Measurements from ENCODE around the gene JPH4.

The JPH4 gene

DNA sequence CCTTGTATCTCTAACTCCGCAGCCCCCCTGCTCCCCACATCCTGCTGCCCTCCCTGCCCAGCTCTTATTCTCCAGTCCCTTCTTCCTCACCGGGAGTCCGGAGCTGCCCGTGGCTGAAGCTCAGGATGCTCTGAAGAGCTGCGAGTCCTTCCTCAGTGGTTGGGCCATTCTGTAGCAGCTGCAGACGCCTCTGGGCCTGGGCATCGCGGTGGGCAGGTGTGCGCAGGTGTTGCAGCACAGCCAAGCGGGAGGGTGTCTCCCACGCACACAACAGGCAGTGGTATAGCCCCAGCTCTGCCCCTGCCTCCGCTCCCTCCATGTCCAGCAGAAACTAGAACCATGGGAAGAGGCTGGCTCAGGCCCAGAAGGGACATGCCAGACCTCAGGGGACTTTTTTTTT lies 47.2 kb downstream of the JPH4 start:
- Histone ChIP-seq H3K4me3 (ENCODE audit: low read length) (no peak overlapping the region), H4K20me1 (ENCODE audit: control insufficient read depth, insufficient read depth, low read depth, low read length) (no peaks in the 10 kb centered on the region), H3K27me3 (ENCODE audit: control insufficient read depth, low read length) (no peaks in the 10 kb centered on the region), H3K9me2 (replicated peaks; ENCODE audit: control insufficient read depth, low read length) (no peaks in the 10 kb centered on the region), H3K27ac (ENCODE audit: low read depth, low read length) (no peak overlapping the region), H3K36me3 (ENCODE audit: control insufficient read depth, low read length) (no peaks in the 10 kb centered on the region), H3K4me1 (ENCODE audit: control insufficient read depth, low read length) (no peaks in the 10 kb centered on the region), H3F3A (ENCODE audit: control insufficient read depth, insufficient read depth) (no peaks in the 10 kb centered on the region), H3K79me2 (ENCODE audit: control insufficient read depth, low read length) (no peaks in the 10 kb centered on the region), H3K9me3 (ENCODE audit: control insufficient read depth, insufficient read depth, low read length) (no peaks in the 10 kb centered on the region), H3K4me2 (ENCODE audit: low read length) (no peak overlapping the region)
- TF ChIP-seq CTCF (IDR thresholded peaks at IDR 0.05; ENCODE audit: low read depth, low read length, poor library complexity, severe bottlenecking) (no peak), EZH2phosphoT487 (IDR thresholded peaks at IDR 0.05; ENCODE audit: borderline replicate concordance, low read length) (no peak)

- Histone ChIP-seq H3F3A (ENCODE audit: control insufficient read depth, insufficient read depth) (no peaks in the 10 kb centered on the region), H3K9me3 (ENCODE audit: control insufficient read depth, insufficient read depth, low read length) (no peaks in the 10 kb centered on the region), H3K4me3 (ENCODE audit: low read length) (no peak overlapping the region), H3K9me2 (replicated peaks; ENCODE audit: control insufficient read depth, low read length) (no peaks in the 10 kb centered on the region), H3K4me1 (ENCODE audit: control insufficient read depth, low read length) (no peaks in the 10 kb centered on the region), H3K4me2 (ENCODE audit: low read length) (no peak overlapping the region), H3K27me3 (ENCODE audit: control insufficient read depth, low read length) (no peaks in the 10 kb centered on the region), H3K79me2 (ENCODE audit: control insufficient read depth, low read length) (no peaks in the 10 kb centered on the region), H3K27ac (ENCODE audit: low read depth, low read length) (no peak overlapping the region), H3K36me3 (ENCODE audit: control insufficient read depth, low read length) (no peaks in the 10 kb centered on the region), H4K20me1 (ENCODE audit: control insufficient read depth, insufficient read depth, low read depth, low read length) (no peaks in the 10 kb centered on the region)
- TF ChIP-seq EZH2phosphoT487 (IDR thresholded peaks at IDR 0.05; ENCODE audit: borderline replicate concordance, low read length) (no peak), CTCF (IDR thresholded peaks at IDR 0.05; ENCODE audit: low read depth, low read length, poor library complexity, severe bottlenecking) (no peak)
Measured at GRCh38 chr14:23530375-23531055, 48.1 kb downstream of the JPH4 start.

DNA sequence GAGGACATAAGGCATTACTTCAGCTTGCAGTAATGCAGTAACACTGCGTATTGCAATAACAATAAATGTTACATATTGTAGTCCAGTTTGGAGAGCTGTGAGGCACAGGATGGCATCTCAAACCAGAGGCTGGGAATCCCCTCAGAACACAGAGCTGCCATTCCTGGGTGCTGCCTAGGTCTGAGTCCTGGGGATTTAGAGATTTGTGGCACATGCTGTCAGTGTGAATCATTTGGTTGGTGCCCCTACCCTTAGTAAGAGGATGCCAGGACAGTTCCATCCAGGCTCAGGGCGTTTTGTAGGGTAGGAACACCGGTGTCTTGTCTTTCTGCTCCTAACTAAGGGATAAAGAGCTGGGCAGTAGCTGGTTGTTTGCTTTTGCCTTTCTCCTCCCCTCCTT lies 49.6 kb downstream of the JPH4 start:
- Histone ChIP-seq H3K27ac (ENCODE audit: low read depth, low read length) (no peak overlapping the region), H3K36me3 (ENCODE audit: control insufficient read depth, low read length) (no peaks in the 10 kb centered on the region), H3K27me3 (ENCODE audit: control insufficient read depth, low read length) (no peaks in the 10 kb centered on the region), H3K79me2 (ENCODE audit: control insufficient read depth, low read length) (no peaks in the 10 kb centered on the region), H3K4me3 (ENCODE audit: low read length) (no peak overlapping the region), H3K9me2 (replicated peaks; ENCODE audit: control insufficient read depth, low read length) (no peaks in the 10 kb centered on the region), H3F3A (ENCODE audit: control insufficient read depth, insufficient read depth) (no peaks in the 10 kb centered on the region), H3K4me1 (ENCODE audit: control insufficient read depth, low read length) (no peaks in the 10 kb centered on the region), H4K20me1 (ENCODE audit: control insufficient read depth, insufficient read depth, low read depth, low read length) (no peaks in the 10 kb centered on the region), H3K9me3 (ENCODE audit: control insufficient read depth, insufficient read depth, low read length) (no peaks in the 10 kb centered on the region), H3K4me2 (ENCODE audit: low read length) (no peak overlapping the region)
- TF ChIP-seq CTCF (IDR thresholded peaks at IDR 0.05; ENCODE audit: low read depth, low read length, poor library complexity, severe bottlenecking) (no peak), EZH2phosphoT487 (IDR thresholded peaks at IDR 0.05; ENCODE audit: borderline replicate concordance, low read length) (no peak)
